ENCODE data around the gene UBE2G2. TPM values are rescaled to one million over a fixed set of nuclear protein-coding genes. Genes with fewer than 3 reads are reported as not detected.

UBE2G2 gene
- total RNA-seq, 1 experiment from 2014 or later: 121 TPM

- no peak overlapping the region for H4K5ac ChIP-seq (ENCODE audit: insufficient read length, low read depth, low read length)
- H3K23ac ChIP-seq (ENCODE audit: insufficient read length, low read depth, low read length): no peak overlapping the region
- peaks cover 3 to 4% of the 10 kb centered on the region in 2 experiments; a peak in 2 of 4 replicates for H3K4me1 Mint-ChIP-seq
- no peak overlapping the region for H3K9ac ChIP-seq (ENCODE audit: extremely low read depth, insufficient read length, low read length)
- no peaks in the 10 kb centered on the region for H3K79me1 ChIP-seq (ENCODE audit: insufficient read depth, low read depth, low read length, poor library complexity, severe bottlenecking)
- H2AFZ ChIP-seq (ENCODE audit: low read length): no peak overlapping the region
- H3K27me3 Mint-ChIP-seq (ENCODE audit: low read depth): peaks cover 3% of the 10 kb centered on the region; the same call in 1 of the 2 replicates
- H3K4me2 ChIP-seq (ENCODE audit: insufficient read depth, insufficient read length, low read length): no peak overlapping the region
- no peak overlapping the region for H2BK15ac ChIP-seq (ENCODE audit: low read depth, low read length)
- no peaks in the 10 kb centered on the region for H3K27me3 ChIP-seq (ENCODE audit: insufficient read depth, low read length)
- H4K20me1 ChIP-seq (ENCODE audit: control insufficient read depth, insufficient read depth, insufficient read length): no peaks in the 10 kb centered on the region
- H2AK5ac ChIP-seq (ENCODE audit: insufficient read length, low read length): no peak overlapping the region
- H3K23me2 ChIP-seq (ENCODE audit: insufficient read length, low read depth, low read length, poor library complexity, severe bottlenecking): no peaks in the 10 kb centered on the region
- TF ChIP-seq CTCF (conservative IDR thresholded peaks at IDR 0.05): no peak
- H4K91ac ChIP-seq (ENCODE audit: insufficient read length, low read depth, low read length): no peak overlapping the region
- no peak for DNase-seq
- no peak overlapping the region; a peak in 1 of 7 replicates for H3K27ac Mint-ChIP-seq
- peak overlapping the region; percentile 53; the same call in 1 of the 2 replicates for H3K14ac ChIP-seq (ENCODE audit: insufficient read depth, low read length)
- no peak overlapping the region for H2BK5ac ChIP-seq (ENCODE audit: insufficient read length, low read length)
- H3K4me1 ChIP-seq (ENCODE audit: insufficient read depth, low read length): no peaks in the 10 kb centered on the region
- no peak overlapping the region for H2BK20ac ChIP-seq (ENCODE audit: low read depth, low read length, poor library complexity, severe bottlenecking)
- H3K56ac ChIP-seq (ENCODE audit: insufficient read length, low read depth, low read length): no peak overlapping the region
- no peaks in the 10 kb centered on the region for H3K9me3 Mint-ChIP-seq
- no peak overlapping the region for H2BK120ac ChIP-seq (ENCODE audit: low read depth, low read length, poor library complexity, severe bottlenecking)
- H3K4ac ChIP-seq (ENCODE audit: low read depth, low read length): no peak overlapping the region
- no peaks in the 10 kb centered on the region for H3K79me2 ChIP-seq (ENCODE audit: insufficient read depth, low read length)
- no peak overlapping the region for H3K18ac ChIP-seq (ENCODE audit: insufficient read length, low read depth, low read length)
- no peak overlapping the region for H3K4me3 Mint-ChIP-seq
- no peaks in the 10 kb centered on the region for H3K9me3 ChIP-seq (ENCODE audit: control insufficient read depth, low read depth, low read length)
- H2BK12ac ChIP-seq (ENCODE audit: insufficient read length, low read depth, low read length): no peak overlapping the region
- H3K36me3 Mint-ChIP-seq (ENCODE audit: insufficient read depth in 1 of 3, low read depth in 3 of 3): no peaks in the 10 kb centered on the region
- no CpG with 5 or more reads among the region's 30 CpGs for WGBS (ENCODE audit: extremely low coverage, insufficient read length, low lambda C conversion rate)
- H3T11ph ChIP-seq (ENCODE audit: low read length): no peak overlapping the region
- H4K8ac ChIP-seq (replicated peaks; ENCODE audit: insufficient read length, low read depth, low read length): no peak overlapping the region
- H3K27ac ChIP-seq (ENCODE audit: insufficient read length, low read depth, low read length): no peak overlapping the region
Observed at GRCh38 chr21:44838039-44838895, 36.6 kb upstream of the UBE2G2 start.

All from H9 (cell line).